Skeletal muscle satellite cell (primary cell): ENCODE results near the gene RER1.
"Not testable (repeated sequence)": the region's sequence is repeated elsewhere in the genome, so short reads cannot be mapped to it uniquely, and the experiment has no call there.

ENCODE experiments used
- H3K27me3 ChIP-seq: 2 replicates; pipeline ENCODE4 v1.7.0; 2013; ENCODE audit warnings: low read length; ENCODE audit not compliant: control insufficient read depth, insufficient read depth
- H3K36me3 ChIP-seq: 2 replicates; pipeline ENCODE4 v1.7.0; 2013; ENCODE audit warnings: mild to moderate bottlenecking, control low read depth, low read length; ENCODE audit not compliant: insufficient read depth
- H3K4me1 ChIP-seq: 2 replicates; pipeline ENCODE4 v1.7.0; 2013; ENCODE audit warnings: low read length; ENCODE audit not compliant: control insufficient read depth, insufficient read depth
- H3K4me2 ChIP-seq: 2 replicates; pipeline ENCODE4 v1.7.0; 2013; ENCODE audit warnings: mild to moderate bottlenecking, low read length
- H3K4me3 ChIP-seq: 2 replicates; pipeline ENCODE4 v1.7.0; 2013; ENCODE audit warnings: low read length
- H3K9ac ChIP-seq: 2 replicates; pipeline ENCODE4 v1.7.0; 2013; ENCODE audit warnings: mild to moderate bottlenecking, low read depth, low read length, moderate library complexity
- H3K9me3 ChIP-seq: replicated peaks from 2 replicates; pipeline ENCODE4 v1.7.0; 2013; ENCODE audit warnings: mild to moderate bottlenecking, control low read depth, low read length

RER1 gene

DNA sequence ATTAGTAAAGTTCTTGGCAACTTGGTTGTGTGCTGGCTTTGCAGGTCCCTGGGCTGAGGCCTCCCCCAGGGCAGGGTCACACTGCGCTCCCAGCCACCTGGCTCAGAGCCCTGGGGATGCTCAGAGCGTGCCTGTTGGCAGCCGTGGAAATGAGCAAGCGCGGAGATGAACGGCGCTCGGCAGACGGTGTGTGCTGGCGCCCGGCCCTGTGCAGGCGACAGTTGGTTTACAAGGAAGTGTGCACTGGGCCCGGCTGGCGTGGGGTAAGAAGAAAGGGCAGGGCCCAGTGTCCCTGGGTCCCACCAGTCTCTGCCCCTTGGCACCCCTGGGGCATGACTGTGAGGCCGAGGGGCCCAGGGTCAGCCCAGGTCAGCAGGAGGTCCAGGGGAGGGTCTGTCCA is 46.4 kb downstream of the RER1 start:
- H3K4me2 ChIP-seq: no peak overlapping the region

DNA sequence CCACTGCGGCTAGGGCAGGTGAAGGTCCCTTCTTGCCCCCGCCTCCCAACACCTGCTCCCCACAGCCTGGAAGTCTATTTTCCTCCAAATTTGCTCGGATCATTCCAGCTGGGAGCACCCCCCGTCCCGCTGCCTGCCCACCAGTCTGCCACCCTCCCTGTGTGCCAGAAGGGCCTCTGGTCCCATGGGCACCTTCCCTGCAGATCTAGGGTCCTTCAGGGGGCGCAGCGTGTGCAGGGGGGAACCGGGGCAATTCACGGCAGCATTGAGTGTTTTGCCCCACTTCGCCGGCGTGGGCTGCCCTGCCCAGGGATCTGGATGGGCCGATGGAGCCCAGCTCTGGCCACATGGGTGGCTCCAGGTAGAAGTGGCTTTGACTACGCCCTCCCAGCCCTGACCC is 47.0 kb downstream of the RER1 start:
- Histone ChIP-seq H3K4me3 (no peak overlapping the region), H3K4me2 (no peak overlapping the region), H3K27me3 (peaks cover 39% of the 10 kb centered on the region), H3K4me1 (peaks cover 4% of the 10 kb centered on the region), H3K9me3 (no peaks in the 10 kb centered on the region), H3K36me3 (no peaks in the 10 kb centered on the region), H3K9ac (no peak overlapping the region)

More for the DNA sequence above, 46.4 kb downstream of the RER1 start:
- Histone ChIP-seq H3K4me1 (peaks cover 1% of the 10 kb centered on the region), H3K36me3 (no peaks in the 10 kb centered on the region), H3K4me3 (no peak overlapping the region), H3K9me3 (no peaks in the 10 kb centered on the region), H3K27me3 (peaks cover 44% of the 10 kb centered on the region), H3K9ac (no peak overlapping the region)

DNA sequence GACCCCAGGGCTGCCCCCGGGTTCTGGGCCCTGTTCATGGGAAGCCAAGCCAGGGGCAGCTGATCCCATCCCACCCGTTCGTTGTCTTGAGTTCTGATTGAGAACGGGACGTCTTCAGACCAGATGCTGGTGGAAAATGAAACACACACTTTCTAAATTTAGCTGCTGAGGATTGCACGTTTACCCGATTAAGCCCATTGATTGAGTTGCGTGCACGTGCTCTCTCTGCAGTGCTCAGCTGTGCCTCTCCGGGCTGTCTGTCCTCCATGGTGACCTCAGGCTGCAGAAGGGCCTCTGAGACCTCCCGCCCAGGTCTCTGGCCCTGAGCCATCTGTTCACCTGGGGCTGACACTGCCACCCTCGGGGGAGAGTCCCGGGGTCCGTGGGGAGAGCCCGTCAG is 47.7 kb downstream of the RER1 start:
- no peaks in the 10 kb centered on the region for H3K9me3 ChIP-seq
- no peak overlapping the region for H3K4me3 ChIP-seq
- peaks cover 32% of the 10 kb centered on the region for H3K27me3 ChIP-seq
- peaks cover 4% of the 10 kb centered on the region for H3K4me1 ChIP-seq
- H3K9ac ChIP-seq: no peak overlapping the region
- no peak overlapping the region for H3K4me2 ChIP-seq
- no peaks in the 10 kb centered on the region for H3K36me3 ChIP-seq

DNA sequence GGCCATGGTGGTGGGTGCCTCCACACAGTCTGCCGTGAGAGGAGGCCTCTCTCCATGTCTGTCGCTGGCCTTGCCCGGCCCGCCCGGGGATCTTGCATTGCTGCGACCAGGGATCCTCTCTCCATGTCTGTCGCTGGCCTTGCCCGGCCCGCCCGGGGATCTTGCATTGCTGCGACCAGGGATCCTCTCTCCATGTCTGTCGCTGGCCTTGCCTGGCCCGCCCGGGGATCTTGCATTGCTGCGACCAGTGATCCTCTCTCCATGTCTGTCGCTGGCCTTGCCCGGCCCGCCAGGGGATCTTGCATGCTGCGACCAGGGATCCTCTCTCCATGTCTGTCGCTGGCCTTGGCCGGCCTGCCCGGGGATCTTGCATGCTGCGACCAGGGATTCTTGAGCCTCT is 48.7 kb downstream of the RER1 start:
- H3K36me3 ChIP-seq: not testable (repeated sequence)
- H3K27me3 ChIP-seq: peaks cover 25% of the 10 kb centered on the region

DNA sequence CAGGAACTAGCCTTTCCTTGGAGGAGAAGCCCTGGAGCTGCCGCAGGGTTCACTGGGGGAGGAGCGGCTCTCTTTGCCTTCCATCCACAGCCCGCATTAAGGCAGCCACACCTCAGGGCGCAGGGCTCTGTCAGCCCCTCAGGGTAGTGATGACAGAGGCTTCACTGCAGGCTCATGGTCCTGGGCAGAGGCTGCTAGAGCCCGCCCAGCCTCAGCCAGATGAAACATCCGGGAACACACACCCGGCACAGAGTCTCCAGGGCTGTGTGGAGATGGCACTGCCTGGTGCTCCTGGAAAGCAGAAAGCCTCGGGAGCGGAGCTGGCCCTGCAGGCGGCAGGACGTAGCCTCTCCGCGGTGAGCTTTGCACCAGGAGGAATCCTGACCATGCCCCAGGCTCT is 50.1 kb downstream of the RER1 start:
- Histone ChIP-seq H3K36me3 (no peaks in the 10 kb centered on the region), H3K9ac (no peak overlapping the region), H3K4me3 (no peak overlapping the region), H3K27me3 (peaks cover 25% of the 10 kb centered on the region), H3K9me3 (no peaks in the 10 kb centered on the region), H3K4me2 (no peak overlapping the region), H3K4me1 (peaks cover 22% of the 10 kb centered on the region)

More for the DNA sequence above, 48.7 kb downstream of the RER1 start:
- H3K4me3 ChIP-seq, H3K9ac ChIP-seq, H3K4me2 ChIP-seq, H3K9me3 ChIP-seq: not testable (repeated sequence)
- peaks cover 12% of the 10 kb centered on the region for H3K4me1 ChIP-seq

DNA sequence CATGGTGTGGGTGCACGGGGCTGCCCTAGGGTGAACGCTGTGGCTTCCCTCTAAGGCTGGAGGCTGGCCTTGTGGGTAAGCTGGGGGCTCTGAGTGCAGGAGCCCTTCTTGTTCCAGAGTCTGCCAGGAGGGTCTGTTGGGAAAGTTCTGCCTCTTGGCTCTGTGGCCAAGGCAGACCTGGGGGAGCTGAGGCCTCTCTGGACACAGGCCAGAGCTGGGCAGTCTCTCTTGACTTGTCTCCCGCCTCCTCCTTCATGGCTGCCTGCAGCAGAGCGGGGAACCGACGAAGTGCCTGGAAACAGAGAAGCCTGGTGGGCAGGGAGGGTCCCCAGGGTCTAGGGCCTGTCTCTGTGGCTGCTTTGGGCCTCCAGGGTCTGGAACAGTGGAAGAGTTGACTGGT is 51.0 kb downstream of the RER1 start:
- Histone ChIP-seq H3K9ac (no peak overlapping the region), H3K9me3 (no peaks in the 10 kb centered on the region), H3K27me3 (peaks cover 22% of the 10 kb centered on the region), H3K4me1 (peaks cover 32% of the 10 kb centered on the region), H3K36me3 (no peaks in the 10 kb centered on the region), H3K4me2 (no peak overlapping the region), H3K4me3 (no peak overlapping the region)

DNA sequence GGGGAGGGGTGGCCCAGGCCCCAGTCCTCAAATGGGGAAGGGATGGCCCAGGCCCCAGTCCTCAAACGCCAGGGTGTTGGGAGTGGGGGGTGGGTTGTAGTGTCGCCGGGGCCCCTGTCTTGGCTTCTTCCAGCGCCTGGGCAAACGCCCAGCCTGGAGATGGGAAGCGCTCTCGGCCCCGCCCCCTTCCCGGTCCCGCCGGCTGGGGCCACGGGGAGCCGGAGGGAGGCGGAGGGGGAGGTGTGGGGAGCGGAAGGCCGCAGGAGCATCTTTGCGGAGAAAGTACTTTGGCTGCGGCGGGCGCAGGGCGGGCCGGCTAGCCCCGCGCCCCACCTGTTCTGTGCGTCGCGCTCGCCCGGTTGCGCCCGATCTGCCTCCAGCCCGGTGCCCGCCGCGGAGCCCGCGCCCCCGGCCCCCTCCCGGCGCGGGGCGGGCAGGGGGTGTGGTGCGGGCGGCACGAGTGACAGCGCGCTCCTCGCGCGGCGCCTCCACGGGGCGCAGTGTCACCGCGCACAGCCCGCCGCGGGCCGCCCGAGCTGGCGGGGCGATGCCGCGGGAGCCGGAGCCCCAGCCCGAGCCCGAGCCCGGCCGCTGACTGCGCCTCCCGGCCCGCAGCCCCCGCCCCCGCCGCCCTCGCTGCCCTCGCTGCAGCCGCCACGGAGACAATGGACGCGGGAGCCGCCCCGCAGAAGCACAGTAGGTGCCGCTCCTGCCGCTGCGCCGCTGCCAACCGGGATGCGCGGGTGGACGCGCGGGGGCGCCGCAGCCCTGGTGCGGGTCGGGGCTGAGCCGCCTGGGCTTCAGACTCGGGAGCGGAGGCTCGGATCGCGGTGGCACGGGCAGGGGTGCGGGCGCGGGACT is 51.9 kb downstream of the RER1 start:
- H3K4me3 ChIP-seq: peak overlapping the region; percentile 59
- no peak overlapping the region for H3K9ac ChIP-seq
- peaks cover 15% of the 10 kb centered on the region for H3K27me3 ChIP-seq
- H3K4me1 ChIP-seq: peaks cover 40% of the 10 kb centered on the region
- peak overlapping the region; percentile 75 for H3K4me2 ChIP-seq
- H3K36me3 ChIP-seq: no peaks in the 10 kb centered on the region
- no peaks in the 10 kb centered on the region for H3K9me3 ChIP-seq

DNA sequence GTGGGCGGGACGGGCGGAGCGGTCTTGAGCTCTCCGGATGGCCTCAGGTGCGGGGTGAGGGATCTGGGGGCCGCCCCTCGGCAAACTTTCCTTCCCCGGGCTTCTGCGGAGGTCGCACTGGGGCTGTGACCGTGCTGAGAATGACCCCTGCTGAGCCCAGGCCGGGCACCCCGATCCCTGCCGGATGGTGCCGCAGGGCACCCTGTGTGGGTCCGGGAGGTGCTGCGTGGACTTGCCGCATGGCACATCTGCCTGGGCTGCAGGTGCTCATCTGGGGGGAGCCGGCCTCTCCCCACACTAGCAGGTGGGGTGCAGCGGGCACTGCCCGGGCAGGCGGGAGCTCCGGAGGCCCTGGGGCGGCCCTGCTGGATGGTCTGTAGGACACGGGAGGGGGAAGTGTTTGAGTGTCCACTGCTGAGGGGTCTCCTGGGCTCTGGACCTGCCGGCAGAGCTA is 52.5 kb downstream of the RER1 start:
- Histone ChIP-seq H3K36me3 (no peaks in the 10 kb centered on the region), H3K9me3 (no peaks in the 10 kb centered on the region), H3K4me3 (peak overlapping the region; percentile 59), H3K27me3 (peaks cover 13% of the 10 kb centered on the region), H3K9ac (no peak overlapping the region), H3K4me2 (peak overlapping the region; percentile 75), H3K4me1 (peaks cover 44% of the 10 kb centered on the region)

DNA sequence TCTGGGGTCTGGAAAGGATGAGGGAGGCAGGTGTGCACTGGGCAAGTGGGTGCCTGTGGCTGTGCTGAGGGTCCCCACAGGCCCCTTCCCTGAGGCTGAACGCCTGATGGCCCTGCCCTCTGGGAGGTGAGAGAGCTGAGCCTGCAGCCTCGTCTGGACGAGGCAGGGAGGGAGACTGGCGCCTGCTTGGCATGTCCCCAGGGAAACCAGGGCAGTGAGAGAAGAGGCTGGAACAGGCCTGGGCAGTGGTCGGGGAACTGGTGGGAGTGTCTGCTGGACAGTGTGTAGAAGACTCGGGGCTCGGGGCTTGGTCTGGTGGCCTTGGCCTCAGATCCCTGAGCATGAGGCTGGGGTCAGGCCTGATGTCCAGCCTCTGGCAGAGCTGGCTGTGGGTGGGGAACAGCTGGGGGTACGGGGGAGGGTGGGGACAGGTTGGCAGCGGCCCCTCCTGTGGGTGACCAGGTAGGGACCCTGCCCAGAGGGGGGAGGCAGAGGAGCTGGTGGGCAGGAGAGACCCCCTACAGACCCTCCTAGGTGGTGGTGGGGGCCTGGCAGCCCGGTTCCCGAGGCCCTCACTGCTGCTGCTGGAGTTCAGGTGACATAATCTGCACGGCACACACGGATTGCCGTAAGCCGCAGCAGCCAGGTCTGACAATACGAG is 53.7 kb downstream of the RER1 start:
- no peaks in the 10 kb centered on the region for H3K36me3 ChIP-seq
- H3K4me3 ChIP-seq: no peak overlapping the region
- H3K4me1 ChIP-seq: peaks cover 55% of the 10 kb centered on the region
- H3K27me3 ChIP-seq: peaks cover 13% of the 10 kb centered on the region
- H3K4me2 ChIP-seq: no peak overlapping the region
- H3K9ac ChIP-seq: no peak overlapping the region
- H3K9me3 ChIP-seq: no peaks in the 10 kb centered on the region

DNA sequence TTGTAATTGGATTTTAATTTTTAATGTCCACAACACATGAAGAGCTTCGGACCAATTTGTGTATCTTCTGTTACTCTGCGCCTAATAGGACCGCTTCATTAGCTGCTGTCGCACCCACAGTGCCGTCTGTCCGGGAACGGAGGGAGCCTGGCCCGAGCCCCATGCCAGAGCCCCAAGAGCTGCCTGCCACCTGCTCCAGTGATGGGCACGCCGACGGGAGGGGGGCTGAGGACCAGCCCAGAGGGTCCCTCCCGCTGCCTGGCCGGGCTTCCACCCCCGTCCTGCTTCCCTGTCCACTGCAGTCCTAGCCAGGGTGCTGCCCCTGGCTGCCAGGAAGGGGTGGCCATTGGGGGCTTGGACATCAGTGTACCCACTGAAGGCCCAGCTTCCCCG is 54.2 kb downstream of the RER1 start:
- H3K9ac ChIP-seq: no peak overlapping the region
- H3K4me3 ChIP-seq: no peak overlapping the region
- peaks cover 57% of the 10 kb centered on the region for H3K4me1 ChIP-seq
- no peaks in the 10 kb centered on the region for H3K9me3 ChIP-seq
- peak overlapping the region; percentile 71 for H3K4me2 ChIP-seq
- H3K27me3 ChIP-seq: peaks cover 13% of the 10 kb centered on the region
- H3K36me3 ChIP-seq: no peaks in the 10 kb centered on the region

DNA sequence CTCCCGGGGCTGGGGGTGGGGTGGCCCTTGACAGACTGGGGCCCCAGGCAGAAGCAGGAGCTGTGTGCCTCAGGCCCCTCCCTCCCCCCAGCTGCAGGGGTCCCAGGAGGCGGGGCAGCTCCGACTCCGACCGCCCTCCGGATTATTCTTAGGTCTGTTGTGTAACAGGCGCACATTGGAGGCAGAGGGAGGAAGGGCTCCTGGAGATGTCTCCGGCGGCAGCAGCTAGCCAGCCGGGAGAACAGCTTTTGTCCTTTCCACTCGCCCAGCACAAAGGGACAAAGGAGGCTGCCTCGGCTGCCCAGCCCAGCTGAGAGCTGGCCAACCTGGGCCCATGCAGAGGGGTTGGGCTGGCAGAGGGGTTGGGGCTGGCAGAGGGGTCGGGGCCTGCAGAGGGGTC is 54.8 kb downstream of the RER1 start:
- Histone ChIP-seq H3K4me3 (no peak overlapping the region), H3K4me1 (peaks cover 63% of the 10 kb centered on the region), H3K4me2 (peak overlapping the region; percentile 71), H3K9me3 (no peaks in the 10 kb centered on the region), H3K27me3 (peaks cover 13% of the 10 kb centered on the region), H3K36me3 (no peaks in the 10 kb centered on the region), H3K9ac (no peak overlapping the region)
